ENCODE results near the gene GALNS.

GRCh38 chr16:88876942-88877526 lies 20.3 kb upstream of the GALNS start:
- TF ChIP-seq, protein P1, sequence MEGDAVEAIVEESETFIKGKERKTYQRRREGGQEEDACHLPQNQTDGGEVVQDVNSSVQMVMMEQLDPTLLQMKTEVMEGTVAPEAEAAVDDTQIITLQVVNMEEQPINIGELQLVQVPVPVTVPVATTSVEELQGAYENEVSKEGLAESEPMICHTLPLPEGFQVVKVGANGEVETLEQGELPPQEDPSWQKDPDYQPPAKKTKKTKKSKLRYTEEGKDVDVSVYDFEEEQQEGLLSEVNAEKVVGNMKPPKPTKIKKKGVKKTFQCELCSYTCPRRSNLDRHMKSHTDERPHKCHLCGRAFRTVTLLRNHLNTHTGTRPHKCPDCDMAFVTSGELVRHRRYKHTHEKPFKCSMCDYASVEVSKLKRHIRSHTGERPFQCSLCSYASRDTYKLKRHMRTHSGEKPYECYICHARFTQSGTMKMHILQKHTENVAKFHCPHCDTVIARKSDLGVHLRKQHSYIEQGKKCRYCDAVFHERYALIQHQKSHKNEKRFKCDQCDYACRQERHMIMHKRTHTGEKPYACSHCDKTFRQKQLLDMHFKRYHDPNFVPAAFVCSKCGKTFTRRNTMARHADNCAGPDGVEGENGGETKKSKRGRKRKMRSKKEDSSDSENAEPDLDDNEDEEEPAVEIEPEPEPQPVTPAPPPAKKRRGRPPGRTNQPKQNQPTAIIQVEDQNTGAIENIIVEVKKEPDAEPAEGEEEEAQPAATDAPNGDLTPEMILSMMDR (IDR thresholded peaks at IDR 0.05; ENCODE audit: low read length): no peak
- no peak for TF ChIP-seq EZH2 (IDR thresholded peaks at IDR 0.05; ENCODE audit: borderline replicate concordance, low read length)

All from OCI-LY1 (cell line).